ENCODE results near the gene MSS51. TPM values are rescaled to one million over a fixed set of nuclear protein-coding genes. Genes with fewer than 3 reads are reported as not detected.

MSS51 gene
- total RNA-seq, 1 experiment from 2014 or later: 1.7 TPM

- Histone ChIP-seq H2AFZ (ENCODE audit: low read depth, low read length, poor library complexity, severe bottlenecking) (no peak overlapping the region), H3K4me3 (replicated peaks in 1 of 2; ENCODE audit: low read depth in 1 of 2, low read length in 2 of 2) (no peak overlapping the region), H3K36me3 (ENCODE audit: control insufficient read depth in 1 of 2, insufficient read depth in 2 of 2, low read length in 2 of 2) (peaks cover 12 to 23% of the 10 kb centered on the region in 2 experiments; a peak in 3 of 4 replicates), H3K79me2 (ENCODE audit: insufficient read depth, low read length) (no peaks in the 10 kb centered on the region), H3K4me2 (ENCODE audit: low read length) (no peak overlapping the region), H3K27me3 (ENCODE audit: insufficient read depth, low read length) (no peaks in the 10 kb centered on the region), H3K4me1 (ENCODE audit: control insufficient read depth in 1 of 2, insufficient read depth in 2 of 2, low read length in 2 of 2) (no peaks in the 10 kb centered on the region), H4K20me1 (ENCODE audit: insufficient read depth) (no peaks in the 10 kb centered on the region), H3K9me3 (ENCODE audit: control insufficient read depth in 1 of 2, insufficient read depth in 1 of 2, low read depth in 1 of 2, low read length in 2 of 2) (no peaks in the 10 kb centered on the region), H3K9me2 (ENCODE audit: insufficient read depth) (no peaks in the 10 kb centered on the region), H3K27ac (ENCODE audit: low read depth, low read length) (no peak overlapping the region), H3K9ac (ENCODE audit: low read length) (no peak overlapping the region)
- BruUV-seq (replicated peaks): no TSS peak
- ChIA-PET POLR2A (no interaction called here), CTCF (no interaction called here), RAD21 (ENCODE audit: low non-redundant PET in 1 of 2, low total read pairs in 2 of 2, uncharacterized antibody in 2 of 2, unreplicated experiment in 2 of 2) (no interaction called here)
- TF ChIP-seq SRF (IDR thresholded peaks at IDR 0.05; ENCODE audit: low read depth): no peak
- intact Hi-C loops (cut with micrococcal nuclease): no loop called here
- ATAC-seq (no peak), DNase-seq (ENCODE audit: low read depth, low spot score) (no peak)
Measured at GRCh38 chr10:73465978-73466726, 32.8 kb upstream of the MSS51 start.

- no peaks in the 10 kb centered on the region for H3K79me2 ChIP-seq (ENCODE audit: insufficient read depth, low read length)
- no peaks in the 10 kb centered on the region for H3K4me1 ChIP-seq (ENCODE audit: control insufficient read depth in 1 of 2, insufficient read depth in 2 of 2, low read length in 2 of 2)
- H3K4me2 ChIP-seq (ENCODE audit: low read length): no peak overlapping the region
- intact Hi-C loops (cut with micrococcal nuclease): no loop called here
- H3K9me3 ChIP-seq (ENCODE audit: control insufficient read depth in 1 of 2, insufficient read depth in 1 of 2, low read depth in 1 of 2, low read length in 2 of 2): no peaks in the 10 kb centered on the region
- DNase-seq (ENCODE audit: low read depth, low spot score): no peak
- H2AFZ ChIP-seq (ENCODE audit: low read depth, low read length, poor library complexity, severe bottlenecking): no peak overlapping the region
- ATAC-seq: no peak
- H3K27ac ChIP-seq (ENCODE audit: low read depth, low read length): no peak overlapping the region
- POLR2A ChIA-PET: no interaction called here
- peaks cover 2 to 4% of the 10 kb centered on the region in 2 experiments; a peak in 2 of 4 replicates for H3K36me3 ChIP-seq (ENCODE audit: control insufficient read depth in 1 of 2, insufficient read depth in 2 of 2, low read length in 2 of 2)
- RAD21 ChIA-PET (ENCODE audit: low non-redundant PET in 1 of 2, low total read pairs in 2 of 2, uncharacterized antibody in 2 of 2, unreplicated experiment in 2 of 2): no interaction called here
- CTCF ChIA-PET: no interaction called here
- H3K9me2 ChIP-seq (ENCODE audit: insufficient read depth): no peaks in the 10 kb centered on the region
- no TSS peak for BruUV-seq (replicated peaks)
- H3K9ac ChIP-seq (ENCODE audit: low read length): no peak overlapping the region
- H3K4me3 ChIP-seq (replicated peaks in 1 of 2; ENCODE audit: low read depth in 1 of 2, low read length in 2 of 2): no peak overlapping the region
- H3K27me3 ChIP-seq (ENCODE audit: insufficient read depth, low read length): no peaks in the 10 kb centered on the region
- H4K20me1 ChIP-seq (ENCODE audit: insufficient read depth): no peaks in the 10 kb centered on the region
- TF ChIP-seq TCF7L2 (IDR thresholded peaks at IDR 0.05; ENCODE audit: borderline replicate concordance, extremely low read depth, insufficient read depth, insufficient read length): no peak
- no peak for TF ChIP-seq EGR1 (IDR thresholded peaks at IDR 0.05; ENCODE audit: low read depth)
- no peak for TF ChIP-seq CBX3 (IDR thresholded peaks at IDR 0.05; ENCODE audit: low read depth)
- no peak for TF ChIP-seq EZH2 (IDR thresholded peaks at IDR 0.05)
- no peak for TF ChIP-seq MAX (IDR thresholded peaks at IDR 0.05)
- no peak for TF ChIP-seq ATF3 (IDR thresholded peaks at IDR 0.05)
- TF ChIP-seq POLR2A (IDR thresholded peaks at IDR 0.05; ENCODE audit: borderline replicate concordance, extremely low read depth, insufficient read depth, insufficient read length): no peak
- TF ChIP-seq ZFX (IDR thresholded peaks at IDR 0.05): no peak
- no peak for TF ChIP-seq SRF (IDR thresholded peaks at IDR 0.05; ENCODE audit: low read depth)
- no peak for TF ChIP-seq CTCF (IDR thresholded peaks at IDR 0.05 in 2 of 3, conservative IDR thresholded peaks at IDR 0.05 in 1 of 3; ENCODE audit: borderline replicate concordance in 1 of 3, insufficient read depth in 1 of 3, low read depth in 2 of 3, low read length in 2 of 3)
- no peak for TF ChIP-seq FOSL1 (IDR thresholded peaks at IDR 0.05; ENCODE audit: low read depth)
- no peak for TF ChIP-seq REST (IDR thresholded peaks at IDR 0.05; ENCODE audit: low read depth)
- TF ChIP-seq EZH2phosphoT487 (IDR thresholded peaks at IDR 0.05; ENCODE audit: borderline replicate concordance): no peak
- TF ChIP-seq ELF1 (IDR thresholded peaks at IDR 0.05; ENCODE audit: borderline replicate concordance, low read depth): no peak
- TF ChIP-seq YY1 (IDR thresholded peaks at IDR 0.05; ENCODE audit: extremely low read depth, insufficient replicate concordance, low read depth, low read length): no peak
Measured at GRCh38 chr10:73460897-73461296, 27.5 kb upstream of the MSS51 start.
